GM06990 (cell line): ENCODE data around the gene PCDHA4.
A peak's percentile ranks its signal among the peaks of the same experiment; 100 is the strongest.
"Not testable (repeated sequence)": the region's sequence is repeated elsewhere in the genome, so short reads cannot be mapped to it uniquely, and the experiment has no call there.

Experiments used
- DNase-seq: peaks from one replicate; pipeline ENCODE4 v3.0.0-alpha.2; 2011; ENCODE audit not compliant: insufficient read length; ENCODE audit errors: extremely low read depth
- H3K27me3 ChIP-seq: replicated peaks from 2 replicates; pipeline ENCODE4 v1.6.0; 2011; ENCODE audit warnings: low read length; ENCODE audit not compliant: control insufficient read depth, insufficient read depth
- H3K36me3 ChIP-seq: 2 replicates; pipeline ENCODE4 v1.5.1; 2011; ENCODE audit warnings: low read length; ENCODE audit not compliant: control insufficient read depth, insufficient read depth
- H3K4me3 ChIP-seq: replicated peaks from 2 replicates; pipeline ENCODE4 v1.5.1; 2011; ENCODE audit warnings: low read depth, mild to moderate bottlenecking, control low read depth, low read length
- TF ChIP-seq, protein P1 (sequence below): IDR thresholded peaks from 2 replicates; pipeline ENCODE4 v1.5.1; 2011; ENCODE audit warnings: low read length, control low read depth, mild to moderate bottlenecking, inconsistent platforms; ENCODE audit not compliant: insufficient read depth, poor library complexity, severe bottlenecking

PCDHA4 gene

DNA sequence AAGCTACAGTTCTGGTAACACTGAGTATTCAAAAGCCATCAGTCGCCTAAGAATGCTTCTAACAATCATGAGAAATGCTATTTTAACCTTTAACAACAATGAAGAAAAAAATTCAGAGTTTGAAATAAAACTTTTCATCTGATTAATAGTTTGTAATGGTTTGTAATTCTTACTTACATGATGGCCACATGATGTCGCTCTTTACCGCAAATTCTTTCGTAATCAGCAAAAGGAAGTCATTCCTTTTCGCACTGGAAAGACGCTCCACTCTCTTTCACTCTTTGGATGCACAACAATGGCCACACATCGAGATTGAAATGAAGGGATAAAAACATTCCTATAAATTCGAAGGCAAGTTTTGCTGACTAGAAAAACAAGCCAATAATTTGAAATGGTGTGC, 27.1 kb downstream of the PCDHA4 start, which contains the start of gene PCDHA7:
TSS of gene PCDHA7 (plus strand) at position 277 of the 400 bp plus-strand sequence. CDS start at position 392, 115 bp downstream.
- Histone ChIP-seq H3K27me3 (no peaks in the 10 kb centered on the region), H3K36me3 (no peaks in the 10 kb centered on the region), H3K4me3 (no peak within 1 kb of the TSS)
- TF ChIP-seq, protein P1, sequence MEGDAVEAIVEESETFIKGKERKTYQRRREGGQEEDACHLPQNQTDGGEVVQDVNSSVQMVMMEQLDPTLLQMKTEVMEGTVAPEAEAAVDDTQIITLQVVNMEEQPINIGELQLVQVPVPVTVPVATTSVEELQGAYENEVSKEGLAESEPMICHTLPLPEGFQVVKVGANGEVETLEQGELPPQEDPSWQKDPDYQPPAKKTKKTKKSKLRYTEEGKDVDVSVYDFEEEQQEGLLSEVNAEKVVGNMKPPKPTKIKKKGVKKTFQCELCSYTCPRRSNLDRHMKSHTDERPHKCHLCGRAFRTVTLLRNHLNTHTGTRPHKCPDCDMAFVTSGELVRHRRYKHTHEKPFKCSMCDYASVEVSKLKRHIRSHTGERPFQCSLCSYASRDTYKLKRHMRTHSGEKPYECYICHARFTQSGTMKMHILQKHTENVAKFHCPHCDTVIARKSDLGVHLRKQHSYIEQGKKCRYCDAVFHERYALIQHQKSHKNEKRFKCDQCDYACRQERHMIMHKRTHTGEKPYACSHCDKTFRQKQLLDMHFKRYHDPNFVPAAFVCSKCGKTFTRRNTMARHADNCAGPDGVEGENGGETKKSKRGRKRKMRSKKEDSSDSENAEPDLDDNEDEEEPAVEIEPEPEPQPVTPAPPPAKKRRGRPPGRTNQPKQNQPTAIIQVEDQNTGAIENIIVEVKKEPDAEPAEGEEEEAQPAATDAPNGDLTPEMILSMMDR = no peak
- no peak for DNase-seq

DNA sequence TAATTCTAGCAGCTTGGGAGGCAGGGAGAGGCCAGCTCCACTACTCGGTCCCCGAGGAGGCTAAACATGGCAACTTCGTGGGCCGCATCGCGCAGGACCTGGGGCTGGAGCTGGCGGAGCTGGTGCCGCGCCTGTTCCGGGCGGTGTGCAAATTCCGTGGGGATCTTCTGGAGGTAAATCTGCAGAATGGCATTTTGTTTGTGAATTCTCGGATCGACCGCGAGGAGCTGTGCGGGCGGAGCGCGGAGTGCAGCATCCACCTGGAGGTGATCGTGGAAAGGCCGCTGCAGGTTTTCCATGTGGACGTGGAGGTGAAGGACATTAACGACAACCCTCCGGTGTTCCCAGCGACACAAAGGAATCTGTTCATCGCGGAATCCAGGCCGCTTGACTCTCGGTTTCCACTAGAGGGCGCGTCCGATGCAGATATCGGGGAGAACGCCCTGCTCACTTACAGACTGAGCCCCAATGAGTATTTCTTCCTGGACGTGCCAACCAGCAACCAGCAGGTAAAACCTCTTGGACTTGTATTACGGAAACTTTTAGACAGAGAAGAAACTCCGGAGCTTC, 27.7 kb downstream of the PCDHA4 start:
- not testable (repeated sequence) for H3K4me3 ChIP-seq, DNase-seq, H3K36me3 ChIP-seq, H3K27me3 ChIP-seq

DNA sequence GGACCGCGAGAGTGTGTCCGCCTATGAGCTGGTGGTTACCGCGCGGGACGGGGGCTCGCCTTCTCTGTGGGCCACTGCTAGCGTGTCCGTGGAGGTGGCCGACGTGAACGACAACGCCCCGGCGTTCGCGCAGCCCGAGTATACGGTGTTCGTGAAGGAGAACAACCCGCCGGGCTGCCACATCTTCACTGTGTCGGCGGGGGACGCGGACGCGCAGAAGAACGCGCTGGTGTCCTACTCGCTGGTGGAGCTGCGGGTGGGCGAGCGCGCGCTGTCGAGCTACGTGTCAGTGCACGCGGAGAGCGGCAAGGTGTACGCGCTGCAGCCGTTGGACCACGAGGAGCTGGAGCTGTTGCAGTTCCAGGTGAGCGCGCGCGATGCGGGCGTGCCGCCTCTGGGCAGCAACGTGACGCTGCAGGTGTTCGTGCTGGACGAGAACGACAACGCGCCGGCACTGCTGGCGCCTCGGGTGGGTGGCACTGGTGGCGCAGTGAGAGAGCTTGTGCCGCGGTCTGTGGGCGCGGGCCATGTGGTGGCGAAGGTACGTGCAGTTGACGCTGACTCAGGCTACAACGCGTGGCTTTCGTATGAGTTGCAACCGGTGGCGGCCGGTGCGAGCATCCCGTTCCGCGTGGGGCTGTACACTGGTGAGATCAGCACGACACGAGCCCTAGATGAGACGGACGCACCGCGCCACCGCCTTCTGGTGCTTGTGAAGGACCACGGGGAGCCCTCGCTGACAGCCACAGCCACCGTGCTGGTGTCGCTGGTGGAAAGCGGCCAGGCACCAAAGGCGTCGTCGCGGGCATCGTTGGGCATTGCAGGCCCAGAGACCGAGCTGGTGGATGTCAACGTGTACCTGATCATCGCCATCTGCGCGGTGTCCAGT, 29.0 kb downstream of the PCDHA4 start:
- Histone ChIP-seq H3K27me3 (no peaks in the 10 kb centered on the region), H3K4me3 (no peak overlapping the region), H3K36me3 (no peaks in the 10 kb centered on the region)
- TF ChIP-seq, protein P1 = no peak
- DNase-seq = no peak

DNA sequence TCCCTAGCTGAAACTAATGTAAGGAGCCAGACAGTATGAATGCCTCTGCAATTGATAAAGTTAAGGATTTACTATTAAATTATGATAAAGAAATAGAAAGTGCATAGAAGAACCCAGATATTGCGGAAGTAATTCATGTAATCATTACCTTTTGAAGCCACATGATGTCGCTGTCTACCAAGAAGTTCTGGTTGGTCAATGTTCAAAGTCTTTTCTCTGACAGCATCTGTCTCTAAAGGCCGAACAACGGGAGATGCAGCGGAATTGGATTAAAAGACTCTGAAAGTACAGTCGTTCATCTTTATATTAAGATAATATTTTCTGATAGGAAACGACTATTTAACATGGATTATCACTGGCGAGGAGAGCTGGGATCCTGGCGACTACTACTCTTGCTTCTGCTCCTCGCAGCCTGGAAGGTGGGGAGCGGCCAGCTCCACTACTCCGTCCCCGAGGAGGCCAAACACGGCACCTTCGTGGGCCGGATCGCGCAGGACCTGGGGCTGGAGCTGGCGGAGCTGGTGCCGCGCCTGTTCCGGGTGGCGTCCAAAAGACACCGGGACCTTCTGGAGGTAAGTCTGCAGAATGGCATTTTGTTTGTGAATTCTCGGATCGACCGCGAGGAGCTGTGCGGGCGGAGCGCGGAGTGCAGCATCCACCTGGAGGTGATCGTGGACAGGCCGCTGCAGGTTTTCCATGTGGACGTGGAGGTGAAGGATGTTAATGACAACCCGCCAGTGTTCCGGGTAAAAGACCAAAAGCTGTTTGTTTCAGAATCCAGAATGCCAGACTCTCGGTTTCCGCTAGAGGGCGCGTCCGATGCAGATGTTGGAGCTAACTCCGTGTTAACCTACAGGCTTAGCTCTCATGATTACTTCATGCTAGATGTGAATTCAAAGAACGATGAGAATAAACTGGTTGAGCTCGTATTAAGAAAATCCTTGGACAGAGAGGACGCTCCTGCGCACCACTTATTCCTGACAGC, 34.4 kb downstream of the PCDHA4 start, which contains the start of gene PCDHA8:
TSS of gene PCDHA8 (plus strand) at position 210 of the 985 bp plus-strand sequence. CDS start at position 345, 135 bp downstream.
- no peaks in the 10 kb centered on the region for H3K36me3 ChIP-seq
- H3K4me3 ChIP-seq = no peak within 1 kb of the TSS
- DNase-seq = no peak
- TF ChIP-seq, protein P1 = peak; percentile 20
- no peaks in the 10 kb centered on the region for H3K27me3 ChIP-seq

DNA sequence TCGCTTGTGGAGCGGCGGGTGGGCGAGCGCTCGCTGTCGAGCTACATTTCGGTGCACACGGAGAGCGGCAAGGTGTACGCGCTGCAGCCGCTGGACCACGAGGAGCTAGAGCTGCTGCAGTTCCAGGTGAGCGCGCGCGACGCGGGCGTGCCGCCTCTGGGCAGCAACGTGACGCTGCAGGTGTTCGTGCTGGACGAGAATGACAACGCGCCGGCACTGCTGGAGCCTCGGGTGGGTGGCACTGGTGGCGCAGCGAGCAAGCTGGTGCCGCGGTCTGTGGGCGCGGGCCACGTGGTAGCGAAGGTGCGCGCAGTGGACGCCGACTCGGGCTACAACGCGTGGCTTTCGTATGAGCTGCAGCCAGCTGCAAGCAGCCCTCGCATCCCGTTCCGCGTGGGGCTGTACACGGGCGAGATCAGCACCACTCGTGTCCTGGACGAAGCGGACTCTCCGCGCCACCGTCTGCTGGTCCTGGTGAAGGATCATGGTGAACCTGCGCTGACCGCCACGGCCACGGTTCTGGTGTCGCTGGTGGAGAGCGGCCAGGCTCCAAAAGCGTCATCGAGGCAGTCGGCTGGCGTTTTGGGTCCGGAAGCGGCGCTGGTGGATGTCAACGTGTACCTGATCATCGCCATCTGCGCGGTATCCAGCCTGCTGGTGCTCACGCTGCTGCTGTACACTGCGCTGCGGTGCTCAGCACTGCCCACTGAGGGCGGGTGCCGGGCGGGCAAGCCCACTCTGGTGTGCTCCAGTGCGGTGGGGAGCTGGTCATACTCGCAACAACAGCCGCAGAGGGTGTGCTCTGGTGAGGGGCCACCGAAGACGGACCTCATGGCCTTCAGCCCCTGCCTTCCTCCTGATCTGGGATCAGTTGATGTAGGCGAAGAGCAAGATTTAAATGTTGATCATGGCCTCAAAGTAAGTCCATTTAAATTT, 36.2 kb downstream of the PCDHA4 start:
- H3K27me3 ChIP-seq = no peaks in the 10 kb centered on the region
- no peak overlapping the region for H3K4me3 ChIP-seq
- no peak for DNase-seq
- TF ChIP-seq, protein P1 = no peak
- H3K36me3 ChIP-seq = no peaks in the 10 kb centered on the region

DNA sequence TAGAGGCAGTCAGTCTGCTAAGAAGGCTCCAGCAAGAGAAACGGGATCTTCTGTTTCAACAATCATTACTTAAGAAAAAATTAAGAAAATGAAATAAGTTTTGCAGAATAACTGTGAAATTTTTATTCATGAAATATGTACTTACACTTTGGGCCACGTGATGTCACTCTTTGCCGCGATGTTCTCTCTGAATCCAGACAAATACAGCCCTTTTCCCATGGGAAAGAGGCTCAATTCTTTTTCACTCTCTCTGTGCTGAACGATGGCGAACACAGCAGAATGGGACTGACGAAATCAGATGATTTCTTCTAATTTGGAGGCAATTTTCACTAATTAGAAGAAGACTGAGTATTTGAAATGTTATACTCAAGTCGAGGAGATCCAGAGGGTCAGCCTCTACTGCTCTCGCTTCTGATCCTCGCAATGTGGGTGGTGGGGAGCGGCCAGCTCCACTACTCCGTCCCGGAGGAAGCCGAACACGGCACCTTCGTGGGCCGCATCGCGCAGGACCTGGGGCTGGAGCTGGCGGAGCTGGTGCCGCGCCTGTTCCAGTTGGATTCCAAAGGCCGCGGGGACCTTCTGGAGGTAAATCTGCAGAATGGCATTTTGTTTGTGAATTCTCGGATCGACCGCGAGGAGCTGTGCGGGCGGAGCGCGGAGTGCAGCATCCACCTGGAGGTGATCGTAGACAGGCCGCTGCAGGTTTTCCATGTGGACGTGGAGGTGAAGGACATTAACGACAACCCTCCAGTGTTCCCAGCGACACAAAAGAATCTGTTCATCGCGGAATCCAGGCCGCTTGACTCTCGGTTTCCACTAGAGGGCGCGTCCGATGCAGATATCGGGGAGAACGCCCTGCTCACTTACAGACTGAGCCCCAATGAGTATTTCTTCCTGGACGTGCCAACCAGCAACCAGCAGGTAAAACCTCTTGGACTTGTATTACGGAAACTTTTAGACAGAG, 41.6 kb downstream of the PCDHA4 start, which contains the start of gene PCDHA9:
TSS of gene PCDHA9 (plus strand) at position 244 of the 964 bp plus-strand sequence. CDS start at position 358, 114 bp downstream.
- DNase-seq, H3K27me3 ChIP-seq, H3K36me3 ChIP-seq, H3K4me3 ChIP-seq: not testable (repeated sequence)

DNA sequence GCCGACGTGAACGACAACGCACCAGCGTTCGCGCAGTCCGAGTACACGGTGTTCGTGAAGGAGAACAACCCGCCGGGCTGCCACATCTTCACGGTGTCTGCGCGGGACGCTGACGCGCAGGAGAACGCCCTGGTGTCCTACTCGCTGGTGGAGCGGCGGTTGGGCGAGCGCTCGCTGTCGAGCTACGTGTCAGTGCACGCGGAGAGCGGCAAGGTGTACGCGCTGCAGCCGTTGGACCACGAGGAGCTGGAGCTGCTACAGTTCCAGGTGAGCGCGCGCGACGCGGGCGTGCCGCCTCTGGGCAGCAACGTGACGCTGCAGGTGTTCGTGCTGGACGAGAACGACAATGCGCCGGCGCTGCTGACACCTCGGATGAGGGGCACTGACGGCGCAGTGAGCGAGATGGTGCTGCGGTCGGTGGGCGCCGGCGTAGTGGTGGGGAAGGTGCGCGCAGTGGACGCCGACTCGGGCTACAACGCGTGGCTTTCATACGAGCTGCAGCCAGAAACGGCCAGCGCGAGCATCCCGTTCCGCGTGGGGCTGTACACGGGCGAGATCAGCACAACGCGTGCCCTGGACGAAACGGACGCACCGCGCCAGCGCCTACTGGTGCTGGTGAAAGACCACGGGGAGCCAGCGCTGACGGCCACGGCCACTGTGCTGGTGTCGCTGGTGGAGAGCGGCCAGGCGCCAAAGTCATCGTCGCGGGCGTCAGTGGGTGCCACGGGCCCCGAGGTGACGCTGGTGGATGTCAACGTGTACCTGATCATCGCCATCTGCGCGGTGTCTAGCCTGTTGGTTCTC, 43.2 kb downstream of the PCDHA4 start:
- H3K36me3 ChIP-seq, H3K27me3 ChIP-seq, DNase-seq: not testable (repeated sequence)

More for the DNA sequence above, 43.2 kb downstream of the PCDHA4 start:
- H3K4me3 ChIP-seq = not testable (repeated sequence)
